ENCODE data around the gene TEAD1.

TEAD1 gene

DNA sequence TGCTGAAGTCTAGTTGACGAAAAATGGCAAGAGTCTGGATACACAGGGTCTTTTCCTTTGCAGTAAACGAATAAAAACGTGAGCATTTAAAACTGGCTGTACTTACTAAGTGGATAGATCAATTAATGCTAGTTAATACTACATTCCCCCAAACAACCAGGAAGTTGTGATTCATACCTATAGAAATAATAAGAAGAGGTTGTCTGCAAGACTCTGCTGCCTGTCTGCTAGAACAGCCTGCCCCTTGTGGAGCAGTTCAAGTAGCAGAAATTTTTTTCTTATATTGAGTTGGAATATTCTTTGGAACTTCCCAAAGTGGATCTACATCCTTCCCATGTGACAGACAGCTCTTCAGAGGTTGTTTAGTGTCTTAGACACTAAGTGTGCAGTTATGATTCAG is 86.8 kb downstream of the TEAD1 start:
- Histone ChIP-seq H3K79me1 (ENCODE audit: low read depth, low read length) (peaks cover 3% of the 10 kb centered on the region), H3K4me1 (ENCODE audit: control insufficient read depth in 2 of 2, insufficient read depth in 1 of 2, low read depth in 1 of 2, low read length in 2 of 2) (peaks cover 0 to 5% of the 10 kb centered on the region in 2 donors), H3K4me3 (ENCODE audit: low read length in 2 of 2) (no peak overlapping the region), H3K36me3 (replicated peaks in 1 of 2; ENCODE audit: control insufficient read depth in 2 of 2, insufficient read depth in 2 of 2, low read length in 2 of 2) (peaks cover 13 to 29% of the 10 kb centered on the region in 2 donors), H3K4me2 (ENCODE audit: insufficient read depth, low read length, poor library complexity, severe bottlenecking) (no peak overlapping the region), H2AFZ (ENCODE audit: low read length) (no peak overlapping the region), H2AK5ac (ENCODE audit: low read depth, low read length) (no peak overlapping the region), H3K9ac (ENCODE audit: low read depth, low read length, poor library complexity) (no peak overlapping the region), H4K91ac (ENCODE audit: low read depth, low read length, poor library complexity) (no peak overlapping the region), H2BK5ac (ENCODE audit: low read length) (no peak overlapping the region), H2BK12ac (ENCODE audit: low read length) (no peak overlapping the region), H3K4ac (ENCODE audit: low read length) (no peak overlapping the region), H2BK120ac (ENCODE audit: low read depth, low read length) (no peak overlapping the region), H3K14ac (ENCODE audit: low read length) (no peak overlapping the region), H3K9me3 (replicated peaks in 1 of 2; ENCODE audit: control insufficient read depth in 2 of 2, insufficient read depth in 1 of 2, low read depth in 1 of 2, low read length in 2 of 2) (no peaks in the 10 kb centered on the region), H3K18ac (ENCODE audit: low read length) (no peak overlapping the region), H3K27me3 (ENCODE audit: control insufficient read depth in 3 of 3, insufficient read depth in 3 of 3, low read depth in 1 of 3, low read length in 3 of 3) (no peaks in the 10 kb centered on the region), H2BK15ac (ENCODE audit: low read length) (no peak overlapping the region), H4K8ac (ENCODE audit: low read depth, low read length) (no peak overlapping the region), H3K23ac (ENCODE audit: low read depth, low read length, poor library complexity) (no peak overlapping the region), H3K27ac (replicated peaks; ENCODE audit: low read length) (no peak overlapping the region)
- no CpG with 5 or more reads among the region's 3 CpGs for WGBS, 2 donors (ENCODE audit: extremely low coverage in 2 of 2, insufficient read length in 2 of 2, insufficient replicate concordance in 1 of 2)
- DNase-seq (ENCODE audit: low spot score): no peak

GRCh38 chr11:12762278-12762677 is 88.1 kb downstream of the TEAD1 start:
- H3K27me3 ChIP-seq (ENCODE audit: control insufficient read depth in 3 of 3, insufficient read depth in 3 of 3, low read depth in 1 of 3, low read length in 3 of 3): no peaks in the 10 kb centered on the region
- no peak for DNase-seq (ENCODE audit: low spot score)
- H3K4ac ChIP-seq (ENCODE audit: low read length): no peak overlapping the region
- no peak overlapping the region for H2BK120ac ChIP-seq (ENCODE audit: low read depth, low read length)
- peaks cover 3% of the 10 kb centered on the region for H3K79me1 ChIP-seq (ENCODE audit: low read depth, low read length)
- H2AFZ ChIP-seq (ENCODE audit: low read length): no peak overlapping the region
- H3K27ac ChIP-seq (replicated peaks; ENCODE audit: low read length): no peak overlapping the region
- H2AK5ac ChIP-seq (ENCODE audit: low read depth, low read length): no peak overlapping the region
- WGBS, 2 donors (ENCODE audit: extremely low coverage in 2 of 2, insufficient read length in 2 of 2, insufficient replicate concordance in 1 of 2): no CpG with 5 or more reads among the region's 5 CpGs
- no peak overlapping the region for H2BK12ac ChIP-seq (ENCODE audit: low read length)
- no peak overlapping the region for H2BK5ac ChIP-seq (ENCODE audit: low read length)
- H3K23ac ChIP-seq (ENCODE audit: low read depth, low read length, poor library complexity): no peak overlapping the region
- H3K9ac ChIP-seq (ENCODE audit: low read depth, low read length, poor library complexity): no peak overlapping the region
- H3K4me1 ChIP-seq (ENCODE audit: control insufficient read depth in 2 of 2, insufficient read depth in 1 of 2, low read depth in 1 of 2, low read length in 2 of 2): peaks cover 0 to 3% of the 10 kb centered on the region in 2 donors
- no peak overlapping the region for H3K14ac ChIP-seq (ENCODE audit: low read length)
- H3K9me3 ChIP-seq (replicated peaks in 1 of 2; ENCODE audit: control insufficient read depth in 2 of 2, insufficient read depth in 1 of 2, low read depth in 1 of 2, low read length in 2 of 2): no peaks in the 10 kb centered on the region
- no peak overlapping the region for H4K91ac ChIP-seq (ENCODE audit: low read depth, low read length, poor library complexity)
- no peak overlapping the region for H2BK15ac ChIP-seq (ENCODE audit: low read length)
- no peak overlapping the region for H3K18ac ChIP-seq (ENCODE audit: low read length)
- peaks cover 16 to 42% of the 10 kb centered on the region in 2 donors for H3K36me3 ChIP-seq (replicated peaks in 1 of 2; ENCODE audit: control insufficient read depth in 2 of 2, insufficient read depth in 2 of 2, low read length in 2 of 2)
- H4K8ac ChIP-seq (ENCODE audit: low read depth, low read length): no peak overlapping the region
- no peak overlapping the region for H3K4me2 ChIP-seq (ENCODE audit: insufficient read depth, low read length, poor library complexity, severe bottlenecking)
- H3K4me3 ChIP-seq (ENCODE audit: low read length in 2 of 2): no peak overlapping the region

DNA sequence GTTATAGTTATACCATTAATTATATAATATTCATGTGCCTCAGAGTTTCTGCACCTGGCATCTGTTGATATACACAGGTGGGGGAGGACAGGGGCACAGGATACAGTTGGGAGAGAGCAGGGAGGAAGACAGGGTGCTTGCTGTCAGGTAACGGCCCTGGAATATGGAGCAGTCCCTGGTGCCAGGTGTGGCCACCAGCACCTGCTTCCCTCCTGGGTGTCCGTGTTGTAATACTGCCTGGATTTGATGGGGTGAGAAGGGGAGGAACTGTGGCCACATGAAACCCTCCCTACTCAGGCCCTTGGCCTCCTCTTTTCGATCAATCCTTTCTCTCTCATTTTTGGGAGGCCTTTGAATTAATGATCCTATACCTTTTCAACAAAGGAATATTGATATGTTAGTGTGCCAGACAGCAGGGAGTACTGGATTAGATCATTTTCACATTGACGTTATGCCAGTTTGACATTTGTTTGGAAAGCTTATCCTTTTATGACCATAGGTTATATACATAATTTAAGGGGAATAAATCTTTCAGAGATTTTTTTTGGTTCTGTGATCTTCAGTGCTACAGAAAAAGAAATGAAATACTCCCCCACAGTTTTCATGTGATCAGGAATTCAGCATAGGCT is 88.6 kb downstream of the TEAD1 start:
- Histone ChIP-seq H3K27ac (replicated peaks; ENCODE audit: low read length) (no peak overlapping the region), H2AK5ac (ENCODE audit: low read depth, low read length) (no peak overlapping the region), H3K14ac (ENCODE audit: low read length) (no peak overlapping the region), H3K4me1 (ENCODE audit: control insufficient read depth in 2 of 2, insufficient read depth in 1 of 2, low read depth in 1 of 2, low read length in 2 of 2) (peaks cover 0 to 3% of the 10 kb centered on the region in 2 donors), H3K4me3 (ENCODE audit: low read length in 2 of 2) (peak overlapping the region in 1 of 2 donors; percentile 63), H3K23ac (ENCODE audit: low read depth, low read length, poor library complexity) (no peak overlapping the region), H3K79me1 (ENCODE audit: low read depth, low read length) (peaks cover 3% of the 10 kb centered on the region), H4K8ac (ENCODE audit: low read depth, low read length) (no peak overlapping the region), H2BK120ac (ENCODE audit: low read depth, low read length) (no peak overlapping the region), H3K4ac (ENCODE audit: low read length) (no peak overlapping the region), H3K9me3 (replicated peaks in 1 of 2; ENCODE audit: control insufficient read depth in 2 of 2, insufficient read depth in 1 of 2, low read depth in 1 of 2, low read length in 2 of 2) (no peaks in the 10 kb centered on the region), H3K9ac (ENCODE audit: low read depth, low read length, poor library complexity) (no peak overlapping the region), H2AFZ (ENCODE audit: low read length) (no peak overlapping the region), H3K36me3 (replicated peaks in 1 of 2; ENCODE audit: control insufficient read depth in 2 of 2, insufficient read depth in 2 of 2, low read length in 2 of 2) (peaks cover 20 to 47% of the 10 kb centered on the region in 2 donors), H3K18ac (ENCODE audit: low read length) (no peak overlapping the region), H4K91ac (ENCODE audit: low read depth, low read length, poor library complexity) (no peak overlapping the region), H3K27me3 (ENCODE audit: control insufficient read depth in 3 of 3, insufficient read depth in 3 of 3, low read depth in 1 of 3, low read length in 3 of 3) (no peaks in the 10 kb centered on the region), H2BK15ac (ENCODE audit: low read length) (no peak overlapping the region), H2BK12ac (ENCODE audit: low read length) (no peak overlapping the region), H3K4me2 (ENCODE audit: insufficient read depth, low read length, poor library complexity, severe bottlenecking) (no peak overlapping the region), H2BK5ac (ENCODE audit: low read length) (no peak overlapping the region)
- WGBS, 2 donors (ENCODE audit: extremely low coverage in 2 of 2, insufficient read length in 2 of 2, insufficient replicate concordance in 1 of 2): no CpG with 5 or more reads among the region's 4 CpGs
- DNase-seq (ENCODE audit: low spot score): no peak

DNA sequence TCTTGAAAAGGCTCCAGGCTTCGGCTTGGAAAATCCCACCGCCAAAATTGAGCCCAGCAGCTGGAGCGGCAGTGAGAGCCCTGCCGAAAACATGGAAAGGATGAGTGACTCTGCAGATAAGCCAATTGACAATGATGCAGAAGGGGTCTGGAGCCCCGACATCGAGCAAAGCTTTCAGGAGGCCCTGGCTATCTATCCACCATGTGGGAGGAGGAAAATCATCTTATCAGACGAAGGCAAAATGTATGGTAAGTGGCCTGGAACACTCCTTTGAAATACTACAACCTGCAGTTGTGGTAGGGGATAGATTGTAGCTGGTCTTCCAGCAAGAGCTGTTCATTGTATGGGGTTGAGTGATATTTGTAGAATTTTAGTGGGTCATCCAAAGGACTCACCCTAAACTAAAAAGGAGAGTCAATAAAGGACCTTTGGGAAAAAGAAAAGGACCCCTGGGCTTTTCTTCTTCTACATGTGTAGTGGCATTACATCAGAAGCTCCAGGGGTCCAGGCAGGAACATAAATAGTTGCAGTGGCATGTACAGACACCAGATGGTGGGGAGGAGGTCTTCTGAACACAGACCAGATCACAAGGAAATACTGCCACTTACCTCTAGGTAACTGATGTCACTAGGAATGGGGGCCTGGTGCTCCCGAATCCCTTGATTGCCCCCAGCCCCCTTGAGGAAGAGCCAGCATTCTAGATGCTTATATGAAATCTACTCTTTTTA is 90.1 kb downstream of the TEAD1 start:
- H2AK5ac ChIP-seq (ENCODE audit: low read depth, low read length): no peak overlapping the region
- no peak overlapping the region for H3K9ac ChIP-seq (ENCODE audit: low read depth, low read length, poor library complexity)
- H3K4ac ChIP-seq (ENCODE audit: low read length): no peak overlapping the region
- H3K36me3 ChIP-seq (replicated peaks in 1 of 2; ENCODE audit: control insufficient read depth in 2 of 2, insufficient read depth in 2 of 2, low read length in 2 of 2): peaks cover 22 to 61% of the 10 kb centered on the region in 2 donors
- no peak overlapping the region for H2BK5ac ChIP-seq (ENCODE audit: low read length)
- H3K4me1 ChIP-seq (ENCODE audit: control insufficient read depth in 2 of 2, insufficient read depth in 1 of 2, low read depth in 1 of 2, low read length in 2 of 2): peaks cover 0 to 13% of the 10 kb centered on the region in 2 donors
- H3K27me3 ChIP-seq (ENCODE audit: control insufficient read depth in 3 of 3, insufficient read depth in 3 of 3, low read depth in 1 of 3, low read length in 3 of 3): no peaks in the 10 kb centered on the region
- H3K4me3 ChIP-seq (ENCODE audit: low read length in 2 of 2): no peak overlapping the region
- no peak overlapping the region for H2AFZ ChIP-seq (ENCODE audit: low read length)
- no peaks in the 10 kb centered on the region for H3K9me3 ChIP-seq (replicated peaks in 1 of 2; ENCODE audit: control insufficient read depth in 2 of 2, insufficient read depth in 1 of 2, low read depth in 1 of 2, low read length in 2 of 2)
- H3K23ac ChIP-seq (ENCODE audit: low read depth, low read length, poor library complexity): no peak overlapping the region
- H3K18ac ChIP-seq (ENCODE audit: low read length): no peak overlapping the region
- no peak overlapping the region for H2BK12ac ChIP-seq (ENCODE audit: low read length)
- peaks cover 3% of the 10 kb centered on the region for H3K79me1 ChIP-seq (ENCODE audit: low read depth, low read length)
- H4K8ac ChIP-seq (ENCODE audit: low read depth, low read length): no peak overlapping the region
- H4K91ac ChIP-seq (ENCODE audit: low read depth, low read length, poor library complexity): no peak overlapping the region
- no peak overlapping the region for H3K14ac ChIP-seq (ENCODE audit: low read length)
- H2BK120ac ChIP-seq (ENCODE audit: low read depth, low read length): no peak overlapping the region
- no peak overlapping the region for H3K27ac ChIP-seq (replicated peaks; ENCODE audit: low read length)
- no peak overlapping the region for H2BK15ac ChIP-seq (ENCODE audit: low read length)
- no peak overlapping the region for H3K4me2 ChIP-seq (ENCODE audit: insufficient read depth, low read length, poor library complexity, severe bottlenecking)
- WGBS, 2 donors (ENCODE audit: extremely low coverage in 2 of 2, insufficient read length in 2 of 2, insufficient replicate concordance in 1 of 2): no CpG with 5 or more reads among the region's 8 CpGs
- DNase-seq (ENCODE audit: low spot score): no peak

Data from neuronal stem cell (in vitro differentiated cells).